GM12873 (cell line): Measurements from ENCODE around the gene ATP11A.

Source experiments
- TF ChIP-seq, protein P1 (sequence below): IDR thresholded peaks from 2 replicates; pipeline ENCODE4 v1.5.1; 2012; ENCODE audit warnings: low read depth, mild to moderate bottlenecking, moderate library complexity, low read length, control low read depth; ENCODE audit not compliant: insufficient read depth; ENCODE audit errors: missing control alignments

Gene ATP11A

GRCh38 chr13:112684071-112684845, 5.6 kb upstream of the ATP11A start:
- TF ChIP-seq, protein P1, sequence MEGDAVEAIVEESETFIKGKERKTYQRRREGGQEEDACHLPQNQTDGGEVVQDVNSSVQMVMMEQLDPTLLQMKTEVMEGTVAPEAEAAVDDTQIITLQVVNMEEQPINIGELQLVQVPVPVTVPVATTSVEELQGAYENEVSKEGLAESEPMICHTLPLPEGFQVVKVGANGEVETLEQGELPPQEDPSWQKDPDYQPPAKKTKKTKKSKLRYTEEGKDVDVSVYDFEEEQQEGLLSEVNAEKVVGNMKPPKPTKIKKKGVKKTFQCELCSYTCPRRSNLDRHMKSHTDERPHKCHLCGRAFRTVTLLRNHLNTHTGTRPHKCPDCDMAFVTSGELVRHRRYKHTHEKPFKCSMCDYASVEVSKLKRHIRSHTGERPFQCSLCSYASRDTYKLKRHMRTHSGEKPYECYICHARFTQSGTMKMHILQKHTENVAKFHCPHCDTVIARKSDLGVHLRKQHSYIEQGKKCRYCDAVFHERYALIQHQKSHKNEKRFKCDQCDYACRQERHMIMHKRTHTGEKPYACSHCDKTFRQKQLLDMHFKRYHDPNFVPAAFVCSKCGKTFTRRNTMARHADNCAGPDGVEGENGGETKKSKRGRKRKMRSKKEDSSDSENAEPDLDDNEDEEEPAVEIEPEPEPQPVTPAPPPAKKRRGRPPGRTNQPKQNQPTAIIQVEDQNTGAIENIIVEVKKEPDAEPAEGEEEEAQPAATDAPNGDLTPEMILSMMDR, result no peak

GRCh38 chr13:112685896-112686295, 3.9 kb upstream of the ATP11A start:
- TF ChIP-seq, protein P1, result no peak

- TF ChIP-seq, protein P1, result no peak
Observed at GRCh38 chr13:112686364-112686763, 3.5 kb upstream of the ATP11A start.

DNA sequence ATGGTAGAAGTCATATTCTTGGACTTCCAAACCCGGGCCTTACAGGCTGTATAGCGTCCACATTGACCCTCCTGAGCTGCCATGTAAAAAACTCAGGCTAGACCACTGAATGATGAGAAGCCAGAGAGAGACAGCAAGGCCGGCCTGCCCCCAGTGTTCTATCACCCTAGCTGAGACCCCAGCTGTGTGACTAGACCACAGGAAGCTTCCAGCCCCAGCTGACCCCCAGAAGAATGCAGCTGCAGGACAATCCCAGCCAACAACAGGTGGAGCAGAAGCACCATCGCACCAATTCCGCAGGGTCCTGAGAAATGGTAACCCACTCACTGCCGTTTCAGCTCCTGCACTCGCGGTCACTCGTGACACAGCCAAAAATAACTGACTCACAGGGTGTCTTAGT, 2.9 kb upstream of the ATP11A start:
- TF ChIP-seq, protein P1, result no peak

DNA sequence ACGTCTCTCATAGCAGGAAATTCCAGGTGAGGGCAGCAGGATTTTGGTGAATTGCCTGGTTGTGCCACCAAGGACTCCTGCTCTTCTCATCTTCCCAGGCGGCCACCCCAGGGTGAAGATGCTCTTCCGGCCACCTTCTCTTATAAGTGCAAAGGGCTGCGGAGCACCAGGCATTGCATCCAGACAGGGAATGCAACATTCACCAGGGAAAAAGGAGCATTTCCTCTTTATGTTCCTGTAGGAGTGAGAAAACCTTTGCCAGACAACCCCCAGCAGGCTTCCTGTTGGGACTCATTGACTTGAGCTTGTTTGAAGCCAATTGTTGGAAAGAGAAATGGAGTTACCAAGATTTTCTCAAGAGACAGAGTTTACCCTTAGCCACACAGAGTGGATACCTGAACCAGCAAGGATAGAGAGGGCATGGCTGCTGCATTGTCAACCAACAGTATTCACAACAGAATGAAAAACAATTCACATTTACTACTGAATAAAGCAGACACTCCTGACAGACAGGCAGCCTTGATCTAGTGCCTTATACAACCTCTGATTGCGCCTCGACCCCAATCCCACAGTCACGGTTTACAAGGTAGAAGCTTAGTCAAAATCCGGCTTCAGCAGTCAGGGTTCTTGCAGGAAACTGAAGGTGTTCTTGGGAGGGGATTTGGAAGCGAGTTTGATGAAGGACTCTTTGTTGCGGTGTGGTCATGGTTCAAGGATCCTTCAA, 1.8 kb upstream of the ATP11A start:
- TF ChIP-seq, protein P1, result no peak

DNA sequence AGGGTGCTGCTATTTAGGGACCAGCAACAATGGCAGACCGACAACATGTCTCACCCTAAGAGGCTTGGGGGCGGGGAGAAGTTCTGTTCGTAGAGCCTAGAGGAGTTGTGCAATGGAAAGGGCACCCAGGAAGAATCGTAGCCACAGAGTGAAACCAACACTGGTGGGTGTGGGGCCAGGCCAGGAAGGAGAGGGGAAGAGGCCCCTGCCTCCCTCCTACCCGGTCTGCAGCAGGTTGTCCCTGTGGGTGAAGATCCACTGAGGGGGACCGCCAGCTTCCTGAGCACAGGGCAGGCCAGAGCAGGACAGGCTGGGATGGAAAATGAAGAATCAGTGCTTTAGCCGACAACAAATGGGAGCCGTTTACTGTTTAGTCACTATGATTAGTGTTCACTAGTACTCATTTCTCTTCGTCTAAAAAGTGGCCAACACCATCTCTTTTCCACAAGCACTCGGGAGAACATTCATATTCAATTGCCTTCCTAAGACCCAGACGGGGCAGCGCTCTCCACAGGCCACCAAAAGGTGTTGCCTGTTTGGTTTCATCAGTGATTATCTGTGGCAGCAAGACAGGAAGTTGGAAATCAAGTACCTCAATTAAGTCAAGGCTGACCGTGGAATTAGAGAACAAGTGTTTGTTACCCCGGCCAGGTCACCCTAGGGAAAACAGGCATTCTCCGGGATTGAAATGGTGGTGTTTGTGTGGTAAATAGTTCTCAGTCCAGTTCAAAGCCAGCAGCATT, 1.1 kb upstream of the ATP11A start:
- TF ChIP-seq, protein P1, result no peak
